NCI-H524 (cell line): ENCODE data around the gene KLF13.

ENCODE experiments used
- DNase-seq, 2 experiments: peaks; one replicate each; lab custom pipeline; 2025; lab: John Stamatoyannopoulos, UW

The KLF13 gene

DNA sequence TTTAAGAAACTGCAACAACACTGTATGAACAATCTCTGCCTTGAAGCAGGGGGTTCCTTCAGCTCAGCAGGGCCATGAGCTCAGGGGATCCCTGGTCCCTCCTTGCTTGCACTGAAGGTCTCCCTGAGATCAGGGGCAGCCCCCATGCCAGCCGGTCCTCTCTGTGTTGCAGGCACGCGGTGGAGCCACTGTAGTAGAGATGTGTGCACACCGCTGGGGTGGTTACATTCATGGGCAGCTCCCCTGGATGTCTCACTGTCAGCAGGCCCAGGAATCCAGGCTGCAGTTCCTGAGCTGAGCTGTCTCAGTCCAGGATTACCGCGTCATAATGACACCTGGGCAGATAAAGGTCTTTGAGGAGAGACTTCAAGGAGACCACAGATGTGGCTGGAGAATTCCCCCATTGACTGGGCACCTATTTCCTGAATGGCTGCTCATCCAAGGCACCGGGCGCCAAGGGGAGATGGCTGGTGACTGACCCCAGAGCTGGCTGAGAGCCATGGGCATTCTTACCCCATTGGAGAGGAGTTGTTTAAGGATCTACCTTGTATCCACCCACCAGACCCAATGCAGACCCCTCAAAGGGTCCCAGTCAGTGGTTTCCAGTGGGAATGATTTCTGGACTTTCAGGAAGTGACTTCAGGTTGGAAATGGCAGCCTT is 10.4 kb upstream of the KLF13 start:
- DNase-seq, result no peak

GRCh38 chr15:31317017-31317416 is 9.6 kb upstream of the KLF13 start:
- no peak for DNase-seq

DNA sequence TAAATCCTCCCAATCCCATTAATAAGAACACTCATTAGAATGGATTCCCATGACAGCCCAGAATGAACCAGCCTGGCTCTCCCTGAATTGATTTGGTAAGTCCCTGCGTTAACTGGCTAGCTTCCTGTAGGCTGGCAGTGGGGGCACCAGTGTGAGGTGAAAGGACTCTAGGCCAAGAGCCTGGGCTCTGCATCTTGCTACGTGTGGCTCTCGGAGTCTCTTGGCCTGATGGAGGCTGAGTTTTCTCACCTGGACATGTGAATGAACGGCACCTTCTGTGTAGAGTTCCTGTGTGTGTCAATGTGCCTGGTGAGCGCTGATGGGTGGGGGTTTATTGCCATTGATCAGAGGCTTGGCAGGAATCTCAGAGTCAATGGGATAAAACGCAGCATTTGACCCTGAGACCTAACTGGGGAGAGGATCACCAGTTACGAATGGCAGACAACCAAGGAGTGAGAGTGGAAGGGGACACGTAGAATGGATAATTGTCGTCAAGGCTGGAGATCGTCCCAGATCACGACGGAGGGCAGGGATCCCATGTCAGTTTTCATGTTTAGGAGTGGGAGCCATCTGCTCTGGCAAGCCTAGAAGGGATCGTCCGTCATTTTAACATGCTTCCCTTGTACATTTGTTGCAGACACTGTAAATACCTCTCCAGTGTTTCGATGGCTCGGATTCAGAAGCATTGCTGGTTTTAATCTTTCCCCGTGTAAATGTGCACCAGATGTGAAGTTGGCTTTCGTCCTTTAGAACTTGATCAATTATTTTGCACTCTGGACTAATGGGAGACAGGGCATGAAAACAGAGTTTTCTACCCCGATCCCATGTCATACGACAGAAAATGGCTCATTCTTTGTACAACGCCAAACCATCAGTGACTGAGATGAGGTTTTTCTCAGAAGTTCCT is 9.0 kb upstream of the KLF13 start:
- DNase-seq, result peak in 1 of 2 experiments; percentile 63

DNA sequence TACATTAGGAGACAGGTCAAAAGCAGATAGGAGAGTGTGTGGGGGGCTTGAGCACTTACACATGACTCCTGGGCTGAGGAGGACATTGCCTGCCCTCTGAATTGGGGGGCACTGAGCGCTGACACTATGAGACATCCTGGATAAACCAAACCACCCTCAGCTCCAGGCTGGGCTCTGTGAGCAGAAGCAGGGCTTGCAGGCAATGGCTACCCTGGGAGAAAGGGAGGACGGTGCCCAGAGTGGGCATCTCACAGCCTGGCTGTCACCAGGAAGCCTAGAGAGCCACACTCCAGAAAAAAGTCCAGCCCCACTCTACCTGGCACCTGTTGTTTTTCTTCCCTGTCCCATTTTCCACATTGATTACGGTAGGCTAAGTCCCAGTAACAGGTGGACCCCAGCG is 8.2 kb upstream of the KLF13 start:
- no peak for DNase-seq

DNA sequence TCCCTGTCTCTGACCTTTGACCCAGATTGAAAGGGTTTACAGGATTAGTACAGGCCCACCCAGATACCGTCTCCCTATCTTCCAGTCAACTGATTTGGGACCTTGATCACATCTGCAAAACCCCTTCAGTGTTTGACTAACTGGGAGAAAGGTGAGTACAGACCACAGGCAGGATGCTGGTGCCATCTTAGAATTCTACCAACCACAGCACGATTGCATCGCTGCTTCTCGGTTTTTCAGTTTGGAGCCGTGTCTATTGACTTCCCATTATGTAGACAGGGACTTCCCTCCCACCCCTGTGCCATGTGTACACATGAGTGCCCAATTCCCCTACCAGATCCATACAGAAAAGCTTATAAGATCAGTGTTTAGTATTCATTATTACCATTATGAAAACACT is 6.6 kb upstream of the KLF13 start:
- no peak for DNase-seq

DNA sequence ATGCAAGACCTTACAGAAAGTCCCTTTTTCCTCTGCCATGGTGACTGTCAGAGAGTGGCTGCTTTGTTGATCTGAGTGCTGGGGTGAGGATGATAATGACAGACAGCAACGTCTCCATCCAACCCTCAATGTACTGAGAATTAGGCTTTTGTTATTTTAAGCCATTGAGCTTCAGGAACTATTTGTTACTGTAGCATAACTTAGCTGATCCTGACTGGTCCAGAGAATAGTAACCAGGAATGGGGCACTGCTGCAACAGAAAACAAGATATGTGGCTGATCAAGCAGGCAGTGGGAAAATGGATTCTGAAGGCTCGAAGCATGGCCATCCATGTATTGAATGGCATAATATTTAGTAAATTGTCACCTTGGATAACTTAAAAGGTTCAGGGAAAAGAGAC is 5.2 kb upstream of the KLF13 start:
- no peak for DNase-seq

DNA sequence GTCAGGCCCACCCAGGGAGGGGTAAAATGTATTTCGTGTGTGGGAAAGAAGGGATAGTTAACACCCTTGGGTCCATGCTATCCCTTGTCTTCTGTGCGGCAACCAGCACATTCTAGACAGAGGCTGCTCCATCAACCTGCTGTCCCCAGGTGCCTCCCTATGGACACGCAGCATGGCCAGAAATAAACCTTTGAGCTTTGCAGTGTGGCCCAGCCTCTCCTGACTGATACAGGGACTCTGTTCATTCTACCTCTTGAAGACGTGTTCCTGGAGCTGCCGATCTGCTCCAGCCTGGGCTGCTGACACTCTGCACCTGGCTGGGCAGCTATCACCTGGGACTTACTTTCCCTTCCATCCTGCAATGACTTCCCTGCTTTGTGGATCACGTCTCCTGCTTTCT is 4.1 kb upstream of the KLF13 start:
- DNase-seq, result no peak

- no peak for DNase-seq
Measured at GRCh38 chr15:31323627-31324026, 3.0 kb upstream of the KLF13 start.

GRCh38 chr15:31324186-31324585 is 2.4 kb upstream of the KLF13 start:
- DNase-seq, result no peak

DNA sequence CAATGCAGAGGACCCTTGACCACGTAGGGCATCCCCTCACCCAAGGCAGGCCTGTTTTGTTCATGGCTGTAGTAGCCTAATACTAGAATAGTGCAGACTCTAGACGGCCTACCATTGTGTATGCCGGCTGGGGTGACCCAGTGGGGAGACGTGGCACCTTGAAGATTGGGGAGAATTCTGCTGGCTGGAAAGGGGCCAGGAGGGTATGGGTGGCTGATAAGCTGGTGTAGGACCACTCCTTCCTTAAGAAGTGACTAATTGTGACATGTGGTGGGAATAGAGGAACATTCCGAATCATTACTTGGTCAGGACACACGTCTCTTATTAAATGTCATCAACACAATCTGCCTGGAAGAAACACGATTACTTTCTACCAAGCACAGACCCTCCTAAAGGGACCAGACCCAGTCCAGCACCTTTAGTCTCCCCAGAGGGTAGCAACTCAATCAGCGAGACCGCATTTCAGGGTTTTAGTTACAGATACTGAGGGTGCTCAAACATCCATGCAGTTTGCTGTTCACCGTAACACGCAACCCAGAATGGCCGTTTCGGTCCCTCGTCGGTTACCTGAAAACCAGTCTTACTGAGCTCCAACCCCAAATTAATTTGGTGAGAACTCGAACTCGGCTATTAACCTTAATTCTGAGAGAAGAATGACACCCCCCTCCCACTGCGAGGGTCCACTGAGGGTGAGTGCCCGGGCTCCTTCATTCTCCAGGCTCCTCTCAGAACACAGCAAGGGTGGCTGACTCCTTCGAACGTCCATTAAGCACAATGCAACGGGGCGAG is 1.6 kb upstream of the KLF13 start:
- no peak for DNase-seq

- peak; percentile 30 to 80 for DNase-seq
Measured at GRCh38 chr15:31325595-31326155, 960 bp upstream of the KLF13 start.

DNA sequence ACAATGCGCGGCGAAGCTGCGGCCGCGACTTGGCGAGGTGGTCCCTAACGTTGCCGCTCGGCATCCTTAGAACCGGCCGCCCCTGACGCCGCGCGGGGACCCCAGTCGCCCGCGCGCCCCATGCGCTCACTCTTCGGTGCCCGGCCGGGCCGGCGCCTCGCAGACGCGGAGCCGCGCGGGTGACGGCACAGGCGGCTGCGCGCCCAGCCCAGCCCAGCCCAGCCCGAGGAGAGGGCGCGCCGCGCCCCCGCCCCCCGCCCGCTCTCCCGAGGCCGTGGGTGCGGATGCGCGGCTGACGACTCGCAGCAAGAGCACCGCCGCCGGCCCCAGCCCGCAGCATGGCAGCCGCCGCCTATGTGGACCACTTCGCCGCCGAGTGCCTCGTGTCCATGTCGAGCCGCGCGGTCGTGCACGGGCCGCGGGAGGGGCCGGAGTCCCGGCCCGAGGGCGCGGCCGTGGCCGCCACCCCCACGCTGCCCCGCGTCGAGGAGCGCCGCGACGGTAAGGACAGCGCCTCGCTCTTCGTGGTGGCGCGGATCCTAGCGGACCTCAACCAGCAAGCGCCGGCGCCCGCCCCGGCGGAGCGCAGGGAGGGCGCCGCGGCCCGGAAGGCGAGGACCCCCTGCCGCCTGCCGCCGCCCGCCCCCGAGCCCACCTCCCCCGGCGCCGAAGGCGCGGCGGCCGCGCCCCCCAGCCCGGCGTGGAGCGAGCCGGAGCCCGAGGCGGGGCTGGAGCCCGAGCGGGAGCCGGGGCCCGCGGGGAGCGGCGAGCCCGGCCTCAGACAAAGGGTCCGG is 437 bp downstream of the KLF13 start:
- DNase-seq, result no peak

DNA sequence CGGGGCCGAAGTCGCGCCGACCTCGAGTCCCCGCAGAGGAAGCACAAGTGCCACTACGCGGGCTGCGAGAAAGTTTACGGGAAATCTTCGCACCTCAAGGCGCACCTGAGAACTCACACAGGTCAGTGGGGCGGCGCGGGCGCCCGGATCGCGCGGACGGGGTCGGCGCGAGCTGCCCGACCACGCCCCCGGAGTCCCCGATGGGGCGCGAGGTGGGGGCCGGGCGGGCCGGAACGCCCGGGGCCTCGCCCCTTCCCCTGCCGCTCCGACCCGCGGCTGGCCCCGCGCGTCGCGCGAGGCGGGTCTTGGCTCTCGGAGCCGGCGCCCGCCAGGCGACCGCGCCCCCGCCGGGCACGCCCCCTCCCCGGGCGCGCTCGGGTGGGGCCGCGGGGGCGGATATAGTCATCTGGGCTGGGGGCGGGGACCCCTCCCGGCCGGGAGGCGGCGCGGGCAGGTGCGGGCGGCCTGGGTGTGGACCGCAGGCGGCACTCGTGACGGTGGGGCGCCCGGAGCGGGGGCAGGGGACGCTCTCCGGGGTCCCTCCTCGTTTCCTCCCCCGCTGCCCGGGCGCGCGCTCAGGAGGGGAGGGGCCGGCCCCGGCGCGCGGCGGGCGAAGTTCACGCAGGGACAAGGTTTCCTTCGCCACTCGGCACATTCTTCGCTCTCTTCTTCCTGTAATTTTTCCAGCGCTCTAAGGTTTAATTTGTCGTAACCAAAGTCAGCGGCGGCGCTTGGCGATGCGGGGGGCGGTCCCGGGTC is 1.2 kb downstream of the KLF13 start:
- peak; percentile 58 to 71 for DNase-seq

DNA sequence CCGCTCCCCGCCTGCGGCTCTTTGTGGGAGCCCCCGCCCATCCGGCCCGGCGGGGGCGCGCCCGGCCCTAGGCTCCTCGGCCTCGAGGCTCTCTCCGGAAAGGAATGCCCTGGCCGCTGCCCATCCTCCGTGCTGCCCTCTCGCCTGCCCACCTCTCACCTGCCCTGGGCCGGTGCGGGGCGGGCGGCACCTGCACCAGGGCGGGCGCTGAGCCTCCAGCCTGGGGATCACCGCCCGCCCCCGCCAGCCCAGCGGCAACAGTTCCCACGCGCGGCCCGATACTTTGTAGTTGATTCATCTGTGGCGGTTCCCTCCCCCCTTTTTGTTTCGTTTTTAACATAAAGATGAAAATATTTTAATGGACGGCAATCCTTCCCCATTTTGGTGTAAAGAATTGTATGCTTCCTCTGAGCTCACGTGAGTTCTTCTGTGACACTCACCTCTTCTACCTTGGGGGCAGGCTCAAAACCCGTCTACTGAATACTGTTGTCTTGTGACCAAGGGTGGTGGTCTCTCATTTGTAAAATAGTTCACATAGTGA is 1.9 kb downstream of the KLF13 start:
- DNase-seq, result no peak

- DNase-seq, result no peak
Measured at GRCh38 chr15:31328969-31329639, 2.5 kb downstream of the KLF13 start.

- DNase-seq, result no peak
Measured at GRCh38 chr15:31329640-31330010, 3.0 kb downstream of the KLF13 start.

- DNase-seq, result no peak
Measured at GRCh38 chr15:31330111-31330785, 3.6 kb downstream of the KLF13 start.

DNA sequence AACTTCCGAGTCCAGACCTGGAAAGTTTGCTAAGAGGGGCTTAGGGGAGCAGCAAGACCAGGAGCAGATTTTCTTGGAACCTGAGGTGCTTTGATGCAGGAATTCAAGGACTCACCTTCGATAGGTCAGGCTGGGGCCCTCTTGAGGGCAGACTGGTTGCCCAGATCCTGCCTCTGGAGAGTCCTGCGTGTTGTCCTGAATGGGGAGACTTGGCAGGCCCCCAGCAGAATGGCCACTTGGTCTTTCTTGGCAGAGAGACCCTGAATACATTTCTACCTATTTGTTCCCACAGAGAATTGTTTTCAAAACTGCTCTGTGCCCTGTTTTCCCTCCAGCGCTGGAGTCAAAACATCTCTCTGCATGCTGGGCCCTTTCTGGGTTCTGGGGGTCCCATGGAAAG is 4.2 kb downstream of the KLF13 start:
- DNase-seq, result no peak

DNA sequence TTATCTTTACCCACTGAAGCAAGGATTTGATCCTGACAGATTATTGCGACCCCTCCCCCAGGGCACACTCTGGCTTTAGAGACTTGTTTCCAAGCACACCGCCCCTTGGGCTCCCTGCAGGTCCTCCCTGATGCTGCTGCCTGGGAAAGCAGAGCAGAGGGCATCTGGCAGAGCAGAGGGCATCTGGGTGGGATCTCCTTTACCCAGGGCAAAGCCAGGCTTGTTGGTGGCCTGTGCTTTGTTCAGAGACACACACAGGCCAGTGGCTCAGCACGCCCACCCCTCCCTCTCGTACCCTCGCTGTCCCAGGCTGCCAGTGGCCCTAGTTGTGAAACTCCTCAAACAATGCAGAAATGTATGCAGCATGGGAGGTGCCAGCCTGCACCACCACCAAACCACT is 4.8 kb downstream of the KLF13 start:
- DNase-seq, result no peak
